K562 (cell line): ENCODE data around the gene TMEM69. TPM values are rescaled to one million over a fixed set of nuclear protein-coding genes. Genes with fewer than 3 reads are reported as not detected.

ENCODE experiments used
- ATAC-seq: fragments of 200-7000 bp; cut with Tn5 transposase; 3 replicates; pipeline ENCODE4 v1.9.1; 2020; ENCODE audit warnings: moderate library complexity
- BruUV-seq: library from RNA; stranded (reverse); fragments of 400-500 nt; replicated peaks from 2 replicates; lab custom pipeline; 2021; lab: Mats Ljungman, UMichigan
- CTCF ChIA-PET: fragments of 300-600 bp; formaldehyde crosslinking; extraction: SDS; loops from one replicate; lab custom pipeline; 2021; ENCODE audit warnings: low intra/inter-chr PET ratio; lab: Yijun Ruan, JAX
- POLR2A ChIA-PET: fragments of 300-600, 350-650 bp; sonication (Branson Sonifier 250); formaldehyde crosslinking; extraction: SDS; loops from one replicate; lab custom pipeline; 2021; ENCODE audit warnings: antibody characterized with exemption, inconsistent platforms; lab: Yijun Ruan, JAX
- DNase-seq, 4 experiments: peaks; one replicate each; pipeline versions ENCODE4 v3.0.0 to v3.0.0-alpha.2; 2011 to 2018; ENCODE audit warnings: low spot score in 3 of 4, mixed read lengths in 3 of 4; ENCODE audit errors: extremely low read depth in 1 of 4
- FAIRE-seq: peaks from 2 replicates; lab custom pipeline; 2011; peaks lifted over from hg19 to GRCh38; lab: Jason Lieb, UNC
- H2AFZ ChIP-seq: 2 replicates; pipeline ENCODE4 v1.6.0; 2011; ENCODE audit warnings: low read depth, low read length, control low read depth, inconsistent platforms
- H3K27ac ChIP-seq: fragments of 200-600 bp; 3 replicates; pipeline ENCODE4 v1.8.0; 2011; ENCODE audit warnings: low read depth, mild to moderate bottlenecking, control low read depth, inconsistent platforms, low read length, moderate library complexity, mixed read lengths; ENCODE audit errors: extremely low read depth
- H3K27me3 ChIP-seq, 2 experiments: fragments of 300-600 bp in 1 of 2; 2 replicates in 1 of 2; 3 replicates in 1 of 2; pipeline versions ENCODE4 v1.6.0 to v1.8.0; 2011; ENCODE audit warnings: inconsistent platforms in 2 of 2, low read length in 2 of 2, mild to moderate bottlenecking in 1 of 2, mixed read lengths in 1 of 2, moderate library complexity in 1 of 2; ENCODE audit not compliant: control insufficient read depth in 2 of 2, insufficient read depth in 2 of 2
- H3K36me3 ChIP-seq: fragments of 300-600 bp; 3 replicates; pipeline ENCODE4 v1.8.0; 2011; ENCODE audit warnings: mild to moderate bottlenecking, low read length, inconsistent platforms; ENCODE audit not compliant: control insufficient read depth, insufficient read depth
- H3K4me1 ChIP-seq, 2 experiments: fragments of 200-600 bp in 1 of 2; replicated peaks in 1 of 2; 2 replicates in 1 of 2; 3 replicates in 1 of 2; pipeline versions ENCODE4 v1.5.1 to v1.8.0; 2011; ENCODE audit warnings: inconsistent platforms in 2 of 2, low read length in 2 of 2, mild to moderate bottlenecking in 1 of 2, mixed read lengths in 1 of 2, moderate library complexity in 1 of 2; ENCODE audit not compliant: control insufficient read depth in 2 of 2, insufficient read depth in 2 of 2
- H3K4me2 ChIP-seq: 2 replicates; pipeline ENCODE4 v1.6.1; 2011; ENCODE audit warnings: low read length, control low read depth, inconsistent platforms, mixed read lengths; ENCODE audit not compliant: insufficient read depth
- H3K4me3 ChIP-seq: fragments of 200-600 bp; sonication (generic), shearing (Covaris generic); 2 replicates; pipeline ENCODE4 v1.5.1; 2016; ENCODE audit warnings: control low read depth, inconsistent platforms
- H3K79me2 ChIP-seq: fragments of 200-600 bp; 3 replicates; pipeline ENCODE4 v1.8.0; 2011; ENCODE audit warnings: low read length, inconsistent platforms; ENCODE audit not compliant: control insufficient read depth, insufficient read depth
- H3K9ac ChIP-seq, 2 experiments: 2 replicates each; pipeline versions ENCODE4 v1.6.0 to v1.6.1; 2011; ENCODE audit warnings: low read depth in 2 of 2, low read length in 2 of 2, control low read depth in 1 of 2, inconsistent platforms in 1 of 2, mild to moderate bottlenecking in 1 of 2, mixed read lengths in 1 of 2; ENCODE audit not compliant: insufficient read depth in 1 of 2
- H3K9me1 ChIP-seq: one replicate; pipeline ENCODE4 v1.6.0; 2011; ENCODE audit warnings: inconsistent platforms, mild to moderate bottlenecking, low read length, moderate library complexity; ENCODE audit not compliant: control insufficient read depth, insufficient read depth
- H3K9me3 ChIP-seq: replicated peaks from 2 replicates; pipeline ENCODE4 v1.5.1; 2011; ENCODE audit warnings: low read depth, low read length, inconsistent platforms; ENCODE audit not compliant: control insufficient read depth, insufficient read depth
- H4K20me1 ChIP-seq: replicated peaks from 2 replicates; pipeline ENCODE4 v1.6.1; 2011; ENCODE audit warnings: low read length, inconsistent platforms, mixed read lengths; ENCODE audit not compliant: control insufficient read depth, insufficient read depth
- CHD1 ChIP-seq: fragments of 200-600 bp; sonication (generic); IDR thresholded peaks from one replicate; pipeline ENCODE4 v1.6.1; 2012; ENCODE audit warnings: mild to moderate bottlenecking, moderate library complexity, low read length, inconsistent platforms
- FOSL1 ChIP-seq: fragments of 200-800 bp; sonication (Bioruptor generic); conservative IDR thresholded peaks from 2 replicates; pipeline ENCODE4 v1.6.1; 2016; ENCODE audit warnings: missing genetic modification characterization, missing compliant biosample characterization
- FOXA1 ChIP-seq: fragments of 450-650 bp; IDR thresholded peaks from 2 replicates; pipeline ENCODE4 v1.6.1; 2016; ENCODE audit warnings: mild to moderate bottlenecking, borderline replicate concordance
- KAT7 ChIP-seq: sonication (generic); formaldehyde crosslinking; IDR thresholded peaks from 2 replicates; pipeline ENCODE4 v1.8.0; 2022; ENCODE audit warnings: missing genetic modification reagents, mild to moderate bottlenecking, borderline replicate concordance
- PCBP2 ChIP-seq: fragments of 200-400 bp; formaldehyde crosslinking; IDR thresholded peaks from 2 replicates; pipeline ENCODE4 v1.6.1; 2018; ENCODE audit warnings: low read length, low read depth, mild to moderate bottlenecking, moderate library complexity; ENCODE audit not compliant: poor library complexity, severe bottlenecking
- RNF219 ChIP-seq: fragments of 250-450 bp; sonication (Bioruptor Pico); IDR thresholded peaks from 2 replicates; pipeline ENCODE4 v1.5.0; 2022; ENCODE audit warnings: mild to moderate bottlenecking
- SETDB1 ChIP-seq: IDR thresholded peaks from one replicate; pipeline ENCODE4 v1.6.1; 2012; ENCODE audit warnings: low read length, control low read depth, inconsistent platforms
- TCF7 ChIP-seq: sonication (generic); IDR thresholded peaks from 2 replicates; pipeline ENCODE4 v1.6.1; 2016; ENCODE audit warnings: antibody characterized with exemption, borderline replicate concordance
- TCFL5 ChIP-seq: fragments of 250-450 bp; sonication (Bioruptor Pico); conservative IDR thresholded peaks from 2 replicates; pipeline ENCODE4 v1.6.1; 2021; ENCODE audit warnings: mild to moderate bottlenecking, moderate library complexity, matching md5 sums
- TRIM28 ChIP-seq: fragments of 450-650 bp; IDR thresholded peaks from 2 replicates; pipeline ENCODE4 v1.6.1; 2017
- ZNF253 ChIP-seq: fragments of 250-450 bp; sonication (Bioruptor Pico); conservative IDR thresholded peaks from 2 replicates; pipeline ENCODE4 v1.6.1; 2021; ENCODE audit warnings: mild to moderate bottlenecking
- ZNF316 ChIP-seq: fragments of 450-650 bp; IDR thresholded peaks from 2 replicates; pipeline ENCODE4 v1.6.1; 2016
- ZNF785 ChIP-seq: fragments of 250-450 bp; sonication (Bioruptor Pico); IDR thresholded peaks from 2 replicates; pipeline ENCODE4 v1.4.0; 2020; ENCODE audit warnings: mild to moderate bottlenecking
- ZZZ3 ChIP-seq: fragments of 450-650 bp; IDR thresholded peaks from 2 replicates; pipeline ENCODE4 v1.6.1; 2016; ENCODE audit warnings: antibody characterized with exemption, mild to moderate bottlenecking, moderate library complexity
- WGBS: fragments of 100-300 bp; shearing (Covaris generic); methylation state at CpG from one replicate; pipeline ENCODE4 v1.1.6; 2016; ENCODE audit warnings: low coverage, mixed read lengths; ENCODE audit not compliant: insufficient coverage; ENCODE audit errors: missing lambda C conversion rate; 5-methylcytosine and 5-hydroxymethylcytosine counted together
- in situ Hi-C: fragments of 300-500 bp; cut with MboI; formaldehyde crosslinking; loops from 4 replicates; pipeline ENCODE4 v1.15.0; 2018; ENCODE audit warnings: inconsistent platforms, mixed read lengths
- intact Hi-C: fragments of 100-400 bp; cut with micrococcal nuclease; formaldehyde crosslinking; loops from 2 replicates; pipeline ENCODE4 v1.14.2; 2022
- polyA plus RNA-seq, 8 experiments: library from polyadenylated mRNA; depleted of rRNA in 4 of 8; stranded (reverse) in 5 of 8; unstranded in 3 of 8; fragments of >200 nt; fragmentation: Nextera tagmentation in 2 of 8; fragmentation: Illumina TruSeq in 1 of 8; extraction: Ambion mirVana in 2 of 8; extraction: Trizol in 1 of 8; gene quantifications; 2 replicates each; pipeline versions ENCODE4 v1.2.1 to v1.2.3, GENCODE V29; 2011 to 2014; ENCODE audit warnings: inconsistent platforms in 1 of 8, missing spikeins in 1 of 8
- total RNA-seq, 7 experiments: library from RNA; depleted of rRNA in 6 of 7; stranded (reverse); fragments of >200 nt in 6 of 7; fragmentation: Illumina TruSeq in 2 of 7; extraction: Trizol in 2 of 7; gene quantifications; 2 replicates each; pipeline versions ENCODE4 v1.2.1 to v1.2.3, GENCODE V29; 2011 to 2021; ENCODE audit warnings: low replicate concordance in 1 of 7
- TF ChIP-seq, protein P1 (sequence below): fragments of 250-450 bp; sonication (Bioruptor Pico); IDR thresholded peaks from 2 replicates; pipeline ENCODE4 v1.5.0; 2020; ENCODE audit warnings: mild to moderate bottlenecking
- TF ChIP-seq, protein P2 (sequence below): fragments of 200-800 bp; sonication (Bioruptor generic); IDR thresholded peaks from 2 replicates; pipeline ENCODE4 v1.6.1; 2016; ENCODE audit warnings: missing genetic modification characterization, missing compliant biosample characterization

TMEM69 gene
- total and polyA plus RNA-seq, 9 of the 15 experiments (the other 6 are each of a cell fraction or from before 2014, with no cell fraction given), result 47.3 to 248 (median 103) TPM

DNA sequence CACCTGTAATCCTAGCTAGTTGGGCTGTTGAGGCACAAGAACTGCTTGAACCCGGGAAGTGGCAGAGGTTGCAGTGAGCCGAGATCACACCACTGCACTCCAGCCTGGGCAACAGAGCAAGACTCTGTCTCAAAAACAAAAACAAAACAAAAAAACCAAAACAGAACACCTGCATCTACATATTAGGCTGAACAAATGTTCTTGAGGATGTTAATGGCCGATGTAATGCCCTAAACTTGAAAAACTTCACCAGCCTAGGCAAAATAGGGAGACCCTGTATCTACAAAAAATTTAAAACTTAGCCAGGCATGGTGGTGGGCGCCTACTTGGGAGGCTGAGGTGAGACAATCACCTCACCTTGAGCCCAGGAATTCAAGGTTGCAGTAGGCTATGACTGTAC, 19.5 kb upstream of the TMEM69 start:
- no TSS peak for BruUV-seq
- intact Hi-C loops, result no loop called here
- H3K4me1 ChIP-seq, result 0 out of 5 replicates have a peak, but pooled peaks cover 0 to 3% of the 10 kb centered on the region in 2 experiments
- ChIA-PET POLR2A (interaction anchor here (1.1 to 1.9 kb wide), 3 partner anchors 10 to 18 kb away, joined by 5 to 7 read pairs (median 6); partner anchors contain the start of gene GPBP1L1), CTCF (no interaction called here)
- H3K9me1 ChIP-seq, result no peaks in the 10 kb centered on the region
- no peak for ATAC-seq
- DNase-seq, result no peak
- in situ Hi-C loops, result no loop called here
- peaks cover 11% of the 10 kb centered on the region for H4K20me1 ChIP-seq
- peaks cover 33% of the 10 kb centered on the region; the same call in 2 of the 3 replicates for H3K36me3 ChIP-seq
- no peaks in the 10 kb centered on the region for H3K9me3 ChIP-seq
- H3K27ac ChIP-seq, result no peak overlapping the region
- H3K27me3 ChIP-seq, result no peaks in the 10 kb centered on the region
- no peak for FAIRE-seq
- H3K79me2 ChIP-seq, result peaks cover 99% of the 10 kb centered on the region
- H2AFZ ChIP-seq, result no peak overlapping the region
- 90% methylated on average over 4 of the region's 4 CpGs for WGBS
- H3K9ac ChIP-seq, result no peak overlapping the region
- H3K4me3 ChIP-seq, result no peak overlapping the region
- H3K4me2 ChIP-seq, result no peak overlapping the region
- no peak for TF ChIP-seq TCFL5 (CRISPR knock-in tag)
- TF ChIP-seq, protein P1, sequence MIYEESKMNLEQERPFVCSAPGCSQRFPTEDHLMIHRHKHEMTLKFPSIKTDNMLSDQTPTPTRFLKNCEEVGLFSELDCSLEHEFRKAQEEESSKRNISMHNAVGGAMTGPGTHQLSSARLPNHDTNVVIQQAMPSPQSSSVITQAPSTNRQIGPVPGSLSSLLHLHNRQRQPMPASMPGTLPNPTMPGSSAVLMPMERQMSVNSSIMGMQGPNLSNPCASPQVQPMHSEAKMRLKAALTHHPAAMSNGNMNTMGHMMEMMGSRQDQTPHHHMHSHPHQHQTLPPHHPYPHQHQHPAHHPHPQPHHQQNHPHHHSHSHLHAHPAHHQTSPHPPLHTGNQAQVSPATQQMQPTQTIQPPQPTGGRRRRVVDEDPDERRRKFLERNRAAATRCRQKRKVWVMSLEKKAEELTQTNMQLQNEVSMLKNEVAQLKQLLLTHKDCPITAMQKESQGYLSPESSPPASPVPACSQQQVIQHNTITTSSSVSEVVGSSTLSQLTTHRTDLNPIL (CRISPR knock-in tag), result no peak
- TF ChIP-seq TRIM28, result no peak
- no peak for TF ChIP-seq ZNF316
- no peak for TF ChIP-seq KAT7 (CRISPR knock-in tag)
- no peak for TF ChIP-seq SETDB1
- no peak for TF ChIP-seq ZNF253 (CRISPR knock-in tag)
- no peak for TF ChIP-seq FOSL1 (tag)
- TF ChIP-seq ZZZ3, result no peak
- TF ChIP-seq, protein P2, sequence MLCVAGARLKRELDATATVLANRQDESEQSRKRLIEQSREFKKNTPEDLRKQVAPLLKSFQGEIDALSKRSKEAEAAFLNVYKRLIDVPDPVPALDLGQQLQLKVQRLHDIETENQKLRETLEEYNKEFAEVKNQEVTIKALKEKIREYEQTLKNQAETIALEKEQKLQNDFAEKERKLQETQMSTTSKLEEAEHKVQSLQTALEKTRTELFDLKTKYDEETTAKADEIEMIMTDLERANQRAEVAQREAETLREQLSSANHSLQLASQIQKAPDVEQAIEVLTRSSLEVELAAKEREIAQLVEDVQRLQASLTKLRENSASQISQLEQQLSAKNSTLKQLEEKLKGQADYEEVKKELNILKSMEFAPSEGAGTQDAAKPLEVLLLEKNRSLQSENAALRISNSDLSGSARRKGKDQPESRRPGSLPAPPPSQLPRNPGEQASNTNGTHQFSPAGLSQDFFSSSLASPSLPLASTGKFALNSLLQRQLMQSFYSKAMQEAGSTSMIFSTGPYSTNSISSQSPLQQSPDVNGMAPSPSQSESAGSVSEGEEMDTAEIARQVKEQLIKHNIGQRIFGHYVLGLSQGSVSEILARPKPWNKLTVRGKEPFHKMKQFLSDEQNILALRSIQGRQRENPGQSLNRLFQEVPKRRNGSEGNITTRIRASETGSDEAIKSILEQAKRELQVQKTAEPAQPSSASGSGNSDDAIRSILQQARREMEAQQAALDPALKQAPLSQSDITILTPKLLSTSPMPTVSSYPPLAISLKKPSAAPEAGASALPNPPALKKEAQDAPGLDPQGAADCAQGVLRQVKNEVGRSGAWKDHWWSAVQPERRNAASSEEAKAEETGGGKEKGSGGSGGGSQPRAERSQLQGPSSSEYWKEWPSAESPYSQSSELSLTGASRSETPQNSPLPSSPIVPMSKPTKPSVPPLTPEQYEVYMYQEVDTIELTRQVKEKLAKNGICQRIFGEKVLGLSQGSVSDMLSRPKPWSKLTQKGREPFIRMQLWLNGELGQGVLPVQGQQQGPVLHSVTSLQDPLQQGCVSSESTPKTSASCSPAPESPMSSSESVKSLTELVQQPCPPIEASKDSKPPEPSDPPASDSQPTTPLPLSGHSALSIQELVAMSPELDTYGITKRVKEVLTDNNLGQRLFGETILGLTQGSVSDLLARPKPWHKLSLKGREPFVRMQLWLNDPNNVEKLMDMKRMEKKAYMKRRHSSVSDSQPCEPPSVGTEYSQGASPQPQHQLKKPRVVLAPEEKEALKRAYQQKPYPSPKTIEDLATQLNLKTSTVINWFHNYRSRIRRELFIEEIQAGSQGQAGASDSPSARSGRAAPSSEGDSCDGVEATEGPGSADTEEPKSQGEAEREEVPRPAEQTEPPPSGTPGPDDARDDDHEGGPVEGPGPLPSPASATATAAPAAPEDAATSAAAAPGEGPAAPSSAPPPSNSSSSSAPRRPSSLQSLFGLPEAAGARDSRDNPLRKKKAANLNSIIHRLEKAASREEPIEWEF (CRISPR knock-in tag), result no peak
- TF ChIP-seq RNF219, result no peak
- TF ChIP-seq PCBP2, result no peak
- no peak for TF ChIP-seq ZNF785 (CRISPR knock-in tag)
- TF ChIP-seq FOXA1, result no peak
- no peak for TF ChIP-seq CHD1
- TF ChIP-seq TCF7, result no peak
